GM18505 (cell line): ENCODE data around the gene TASP1.

Experiments used
- ATAC-seq: cut with Tn5 transposase; IDR thresholded peaks from one replicate; pipeline ENCODE4 v1.9.1; 2021; ENCODE audit not compliant: unreplicated experiment
- POLR2A ChIP-seq: IDR thresholded peaks from 4 replicates; pipeline ENCODE4 v1.6.1; 2011; ENCODE audit warnings: borderline replicate concordance; ENCODE audit not compliant: insufficient read depth, insufficient read length; ENCODE audit errors: extremely low read depth

Gene TASP1

GRCh38 chr20:13441388-13441787 lies 197.3 kb downstream of the TASP1 start:
- ATAC-seq, result no peak

DNA sequence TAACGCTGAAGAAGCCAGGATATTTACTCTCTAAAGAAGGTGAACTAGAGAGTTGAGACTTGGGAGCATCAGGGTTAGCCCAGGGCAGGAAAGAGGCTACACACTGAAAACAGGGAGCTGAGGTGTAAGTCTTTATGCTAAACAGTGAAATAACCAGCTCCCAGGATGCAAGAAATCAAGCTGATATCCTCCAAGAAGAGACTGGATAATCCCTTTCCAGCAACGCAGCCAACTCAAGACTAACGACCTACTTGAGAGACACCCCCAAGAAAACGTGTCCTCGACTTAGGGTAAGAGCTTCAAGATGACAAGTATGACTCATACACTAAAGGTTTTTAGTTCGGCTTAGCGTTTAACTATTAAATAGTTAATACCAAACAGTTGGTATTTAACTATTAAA lies 202.2 kb downstream of the TASP1 start:
- no peak for TF ChIP-seq POLR2A
- no peak for ATAC-seq

More at GRCh38 chr20:13441388-13441787, 197.3 kb downstream of the TASP1 start:
- no peak for TF ChIP-seq POLR2A

DNA sequence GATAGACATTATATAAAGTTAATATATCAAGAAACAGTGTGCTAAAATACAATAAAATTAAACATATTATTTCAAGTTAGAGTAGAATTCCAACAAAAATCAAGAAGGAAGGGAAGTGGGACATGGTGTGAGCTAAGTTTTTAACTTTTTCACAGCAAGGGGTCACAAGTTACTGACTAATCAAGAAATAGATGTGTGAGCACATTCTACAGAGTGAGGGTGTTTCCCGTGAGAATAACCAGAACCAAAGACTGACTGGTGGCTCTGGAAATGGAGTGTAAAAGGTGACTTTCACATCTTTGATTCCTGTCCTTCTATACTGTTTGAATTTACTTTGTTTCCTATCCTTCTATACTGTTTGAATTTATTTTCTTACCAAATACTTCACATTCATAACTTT lies 206.6 kb downstream of the TASP1 start:
- no peak for TF ChIP-seq POLR2A
- ATAC-seq, result no peak

DNA sequence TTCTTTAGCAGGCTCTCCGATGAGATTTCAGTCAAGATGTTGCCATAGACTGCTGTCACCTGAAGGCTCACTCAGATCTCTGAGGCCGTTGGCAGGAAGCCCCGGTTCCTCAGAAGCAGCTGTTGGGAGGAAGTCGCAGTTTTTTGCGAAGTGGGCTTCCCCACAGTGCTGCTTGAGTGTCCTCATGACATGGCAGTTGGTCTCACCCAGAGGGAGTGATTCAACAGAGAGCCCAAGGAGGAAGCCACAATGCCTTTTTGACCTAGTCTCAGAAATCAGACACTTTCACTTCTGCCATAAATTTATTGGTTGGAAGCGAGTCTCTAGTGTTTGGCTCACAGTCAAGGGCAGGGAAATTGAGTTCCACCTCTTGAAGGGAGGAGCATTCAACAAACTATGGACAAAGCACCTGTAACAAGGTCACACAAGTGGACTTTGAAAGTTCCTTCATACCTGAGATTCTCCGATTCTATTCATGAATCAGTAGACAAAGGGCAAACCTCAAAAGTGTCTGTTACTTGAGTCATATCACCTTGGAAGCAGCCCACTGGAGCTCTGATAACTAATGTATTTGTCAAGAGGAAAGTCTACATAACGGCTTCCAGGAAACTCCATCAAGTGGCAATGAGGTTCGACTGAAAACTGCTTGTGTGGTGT lies 208.3 kb downstream of the TASP1 start:
- no peak for ATAC-seq

DNA sequence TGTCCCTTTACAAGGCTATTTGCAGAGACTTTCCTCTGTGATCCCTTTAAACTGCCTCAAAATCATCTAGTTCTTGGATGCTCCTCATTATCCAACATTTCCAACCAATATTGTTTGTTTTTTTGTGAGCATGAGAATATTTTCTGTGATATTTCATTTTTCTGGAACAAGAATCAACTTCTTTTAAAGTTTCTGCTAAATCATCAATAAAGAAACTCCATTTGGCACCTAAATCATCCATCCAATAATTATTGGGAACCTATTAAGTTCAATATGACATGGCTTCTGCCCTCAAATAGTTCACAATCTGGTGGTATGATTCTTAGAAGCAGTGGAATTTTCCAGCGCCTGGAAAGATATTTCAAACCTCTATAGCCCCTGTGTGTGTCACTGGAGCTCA lies 210.0 kb downstream of the TASP1 start:
- no peak for TF ChIP-seq POLR2A
- ATAC-seq, result no peak

More for the DNA sequence above, 208.3 kb downstream of the TASP1 start:
- TF ChIP-seq POLR2A, result no peak

- TF ChIP-seq POLR2A, result no peak
- no peak for ATAC-seq
Observed at GRCh38 chr20:13426870-13427269, 211.9 kb downstream of the TASP1 start.

DNA sequence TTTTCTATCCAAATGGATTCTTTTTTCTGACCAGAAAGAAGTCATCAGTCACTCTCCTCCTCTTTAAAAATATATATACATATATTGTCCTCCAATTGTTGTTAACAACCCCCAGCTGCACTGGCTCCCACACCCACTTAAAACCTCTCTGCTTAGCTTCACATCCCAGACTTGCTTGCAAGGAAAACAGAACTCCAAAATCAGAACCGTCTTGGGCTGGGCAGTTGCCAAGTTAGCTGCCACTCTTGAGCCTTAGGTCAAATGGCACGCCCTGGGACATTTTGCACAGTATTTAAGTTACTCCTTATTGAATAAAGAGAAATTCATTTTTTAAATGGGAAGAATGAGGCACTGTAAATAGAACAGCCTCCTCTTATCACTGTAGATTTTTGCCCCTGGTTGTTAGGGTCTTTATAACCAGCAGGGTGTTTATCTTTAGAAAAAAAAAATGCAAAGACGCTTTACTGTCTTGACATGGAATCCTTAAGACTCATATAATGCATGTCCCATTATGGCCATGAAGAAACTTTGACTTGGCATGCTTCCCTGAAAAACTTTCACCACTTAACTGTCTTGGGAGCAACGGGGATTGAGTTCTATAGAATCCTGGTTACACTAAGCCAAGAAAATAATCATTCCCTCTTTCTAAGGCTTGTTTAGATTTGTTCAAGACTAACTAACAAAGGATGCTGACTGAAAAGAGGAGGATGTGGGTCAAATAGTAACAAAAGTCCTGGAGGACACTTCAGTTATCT lies 213.2 kb downstream of the TASP1 start:
- ATAC-seq, result no peak

DNA sequence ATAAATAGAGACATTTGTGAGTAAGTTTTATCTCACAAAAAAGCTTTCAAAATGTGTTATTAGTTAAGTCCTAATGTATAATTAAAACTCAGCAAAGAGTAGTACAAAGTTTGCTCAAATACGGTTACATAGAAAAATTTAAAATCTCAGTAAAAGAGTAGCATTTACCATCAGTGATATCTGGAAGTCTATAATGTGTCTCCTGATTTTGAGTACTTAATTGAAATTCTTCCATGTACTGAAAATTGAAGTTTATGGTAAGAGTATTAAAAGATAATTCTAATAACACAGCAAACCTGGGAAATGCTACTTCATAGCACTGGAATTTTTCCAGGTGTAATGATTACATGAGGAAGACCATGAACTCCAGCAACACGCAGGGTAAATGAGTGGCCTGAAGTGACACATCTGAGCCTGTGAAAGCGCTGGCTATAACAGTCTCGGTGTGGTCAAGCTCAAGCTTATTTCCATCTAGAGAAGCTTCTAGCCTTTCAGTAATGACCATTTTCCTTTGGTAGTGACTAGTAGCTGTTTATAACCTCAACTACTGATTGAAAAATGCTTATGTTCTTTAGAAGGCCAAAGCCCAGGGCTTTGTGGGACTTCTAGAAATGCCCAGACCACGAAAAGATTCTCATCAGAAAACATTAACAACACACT lies 214.4 kb downstream of the TASP1 start:
- no peak for TF ChIP-seq POLR2A

More for the DNA sequence above, 213.2 kb downstream of the TASP1 start:
- TF ChIP-seq POLR2A, result no peak

DNA sequence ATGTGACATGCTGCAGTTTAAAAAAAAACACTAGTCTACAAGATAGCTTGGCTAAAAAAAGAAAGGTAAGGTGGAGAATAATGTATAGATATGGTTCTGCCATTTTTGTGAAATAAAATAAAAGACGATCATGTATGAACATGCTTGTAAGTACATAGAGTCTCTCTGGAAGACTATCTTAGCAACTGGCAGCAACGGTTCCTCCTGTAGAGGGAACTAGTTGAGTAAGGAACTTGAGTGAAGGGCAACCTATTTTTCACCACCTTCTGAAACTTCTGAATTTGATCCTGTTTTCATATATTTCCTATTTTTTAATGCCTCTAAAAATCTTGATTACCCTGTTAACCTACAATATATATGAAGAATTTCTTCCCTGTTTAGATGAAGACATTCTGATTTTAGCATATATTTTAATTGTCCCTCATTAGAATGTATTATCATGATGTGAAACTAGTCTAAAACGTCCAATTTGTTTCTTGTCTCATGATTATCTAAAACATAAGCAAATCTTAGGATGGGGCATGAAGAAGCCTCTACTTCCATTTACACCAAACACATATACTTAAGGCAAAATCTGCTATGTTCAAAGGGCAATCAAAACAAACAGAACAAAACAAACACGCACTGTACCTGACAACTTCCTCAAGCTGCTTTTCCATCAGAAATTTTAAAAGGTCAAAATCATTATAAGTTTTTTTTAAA lies 215.1 kb downstream of the TASP1 start:
- TF ChIP-seq POLR2A, result no peak
- no peak for ATAC-seq

More for the DNA sequence above, 214.4 kb downstream of the TASP1 start:
- ATAC-seq, result no peak

DNA sequence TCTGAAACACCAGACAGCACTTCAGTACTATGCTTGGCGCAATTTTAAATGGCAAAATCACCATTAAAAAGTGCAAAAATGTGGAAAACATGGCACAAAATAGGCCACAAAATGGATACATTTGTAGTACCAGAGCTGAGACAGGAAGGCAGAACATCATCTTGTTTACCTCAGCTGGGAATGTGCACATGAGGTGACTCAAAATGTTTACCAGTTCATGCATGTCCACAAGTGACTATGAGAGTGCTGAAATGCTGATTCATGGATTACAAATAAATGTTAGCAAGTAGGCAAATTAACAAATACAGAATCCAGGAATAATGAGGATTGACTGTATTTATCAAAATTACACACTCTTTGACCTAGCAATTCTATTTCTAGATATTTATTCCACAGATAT lies 216.1 kb downstream of the TASP1 start:
- TF ChIP-seq POLR2A, result no peak
- no peak for ATAC-seq

DNA sequence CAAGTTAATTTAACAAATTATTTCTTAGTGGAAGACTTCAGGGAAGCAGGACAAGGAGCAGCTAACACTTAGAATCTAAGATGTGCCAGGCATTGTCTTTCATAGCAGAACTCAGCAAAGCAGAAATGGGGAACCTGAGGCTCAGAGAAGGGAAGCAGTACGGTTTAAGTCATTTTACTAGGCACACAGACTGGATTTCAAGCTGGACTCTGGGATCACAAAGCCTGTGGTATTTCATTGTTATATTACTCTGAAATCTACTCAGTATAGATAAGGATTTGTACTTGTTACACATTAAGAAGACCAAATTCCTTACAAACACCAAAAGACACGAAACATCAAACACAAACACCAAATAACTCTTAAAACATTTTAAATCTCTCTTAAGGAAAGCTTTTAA lies 218.1 kb downstream of the TASP1 start:
- no peak for ATAC-seq
- TF ChIP-seq POLR2A, result no peak

- no peak for ATAC-seq
Observed at GRCh38 chr20:13419477-13419876, 219.3 kb downstream of the TASP1 start.

GRCh38 chr20:13418263-13419229 lies 220.2 kb downstream of the TASP1 start:
- TF ChIP-seq POLR2A, result no peak
- ATAC-seq, result no peak

More at GRCh38 chr20:13419477-13419876, 219.3 kb downstream of the TASP1 start:
- no peak for TF ChIP-seq POLR2A

- ATAC-seq, result no peak
- TF ChIP-seq POLR2A, result no peak
Observed at GRCh38 chr20:13416531-13416930, 222.2 kb downstream of the TASP1 start.
